Activated CD4-positive, alpha-beta T cell treated with anti-CD3 and anti-CD28 coated beads, Interleukin-2, amount 50 U/mL, for 1 hour (primary cell): ENCODE measurements around the gene SIK2.

ENCODE experiments used
- DNase-seq: peaks from one replicate; pipeline ENCODE4 v3.0.0-alpha.2; 2020

Gene SIK2

GRCh38 chr11:111734101-111734953 is 132.1 kb downstream of the SIK2 start:
- DNase-seq: no peak

- no peak for DNase-seq
These were observed 132.7 kb downstream of the SIK2 start for GRCh38 chr11:111734954-111735261.

GRCh38 chr11:111735262-111736116 is 133.2 kb downstream of the SIK2 start:
- DNase-seq: no peak

- DNase-seq: no peak
These were observed 133.9 kb downstream of the SIK2 start for GRCh38 chr11:111736181-111736590.

GRCh38 chr11:111736621-111737443 is 134.6 kb downstream of the SIK2 start:
- no peak for DNase-seq

- DNase-seq: no peak
These were observed 135.4 kb downstream of the SIK2 start for GRCh38 chr11:111737444-111738210.

- DNase-seq: no peak
These were observed 137.1 kb downstream of the SIK2 start for GRCh38 chr11:111739299-111739698.

- no peak for DNase-seq
These were observed 139.5 kb downstream of the SIK2 start for GRCh38 chr11:111741751-111742150.

- DNase-seq: no peak
These were observed 141.5 kb downstream of the SIK2 start for GRCh38 chr11:111743700-111744099.

GRCh38 chr11:111745719-111746504 is 143.7 kb downstream of the SIK2 start:
- DNase-seq: no peak

GRCh38 chr11:111748035-111748804 is 146.0 kb downstream of the SIK2 start:
- DNase-seq: no peak

- no peak for DNase-seq
These were observed 147.4 kb downstream of the SIK2 start for GRCh38 chr11:111749646-111750045.

GRCh38 chr11:111756097-111756496 is 153.8 kb downstream of the SIK2 start:
- no peak for DNase-seq

- DNase-seq: no peak
These were observed 157.1 kb downstream of the SIK2 start for GRCh38 chr11:111759376-111759775.

GRCh38 chr11:111759778-111760407 is 157.6 kb downstream of the SIK2 start:
- DNase-seq: no peak

GRCh38 chr11:111761036-111761435 is 158.8 kb downstream of the SIK2 start:
- no peak for DNase-seq

- DNase-seq: no peak
These were observed 160.3 kb downstream of the SIK2 start for GRCh38 chr11:111762526-111762925.

GRCh38 chr11:111762981-111763643 is 160.9 kb downstream of the SIK2 start:
- DNase-seq: no peak

GRCh38 chr11:111764621-111765020 is 162.4 kb downstream of the SIK2 start:
- DNase-seq: no peak
